ENCODE data around the gene ATP2A2. TPM values are rescaled to one million over a fixed set of nuclear protein-coding genes. Genes with fewer than 3 reads are reported as not detected.
A peak's percentile ranks its signal among the peaks of the same experiment; 100 is the strongest.
"Not testable (repeated sequence)": the region's sequence is repeated elsewhere in the genome, so short reads cannot be mapped to it uniquely, and the experiment has no call there.

ATP2A2 gene
- polyA plus RNA-seq (ENCODE audit: insufficient read length) = 174 TPM
- long read RNA-seq, donor 1, full-length matches to known transcripts = 2 of 2 reads
- long read RNA-seq, donor 1, partial matches to known transcripts = 0 of 2 reads
- long read RNA-seq, donor 1, other reads (novel, unspliced or antisense) = 0 of 2 reads
- long read RNA-seq, donor 2, full-length matches to known transcripts = 2 of 19 reads
- long read RNA-seq, donor 2, partial matches to known transcripts = 17 of 19 reads
- long read RNA-seq, donor 2, other reads (novel, unspliced or antisense) = 0 of 19 reads
- long read RNA-seq, donor 3, full-length matches to known transcripts = 4 of 14 reads
- long read RNA-seq, donor 3, partial matches to known transcripts = 10 of 14 reads
- long read RNA-seq, donor 3, other reads (novel, unspliced or antisense) = 0 of 14 reads
- long read RNA-seq, donor 4 = 0 reads
- long read RNA-seq, donor 5, full-length matches to known transcripts = 7 of 16 reads
- long read RNA-seq, donor 5, partial matches to known transcripts = 9 of 16 reads
- long read RNA-seq, donor 5, other reads (novel, unspliced or antisense) = 0 of 16 reads
- long read RNA-seq, donor 6, full-length matches to known transcripts = 4 of 17 reads
- long read RNA-seq, donor 6, partial matches to known transcripts = 13 of 17 reads
- long read RNA-seq, donor 6, other reads (novel, unspliced or antisense) = 0 of 17 reads
- long read RNA-seq, donor 7, full-length matches to known transcripts = 9 of 9 reads
- long read RNA-seq, donor 7, partial matches to known transcripts = 0 of 9 reads
- long read RNA-seq, donor 7, other reads (novel, unspliced or antisense) = 0 of 9 reads
- long read RNA-seq, donor 8, full-length matches to known transcripts = 4 of 4 reads
- long read RNA-seq, donor 8, partial matches to known transcripts = 0 of 4 reads
- long read RNA-seq, donor 8, other reads (novel, unspliced or antisense) = 0 of 4 reads

- DNase-seq = peak; percentile 91
These were observed at the start of gene ATP2A2 for GRCh38 chr12:110280779-110281548. TSS of gene ATP2A2 (plus strand) at chr12:110281247. CDS start at chr12:110281790, 543 bp downstream.

- DNase-seq = no peak
These were observed 47.7 kb upstream of the ATP2A2 start for GRCh38 chr12:110233212-110233903.

- DNase-seq = no peak
These were observed 46.7 kb upstream of the ATP2A2 start for GRCh38 chr12:110234331-110234751.

GRCh38 chr12:110234755-110235154 lies 46.3 kb upstream of the ATP2A2 start:
- no peak for DNase-seq

GRCh38 chr12:110235383-110235782 lies 45.7 kb upstream of the ATP2A2 start:
- DNase-seq = no peak

GRCh38 chr12:110243227-110243626 lies 37.8 kb upstream of the ATP2A2 start:
- DNase-seq = no peak

GRCh38 chr12:110244372-110244771 lies 36.7 kb upstream of the ATP2A2 start:
- DNase-seq = no peak

- no peak for DNase-seq
These were observed 36.2 kb upstream of the ATP2A2 start for GRCh38 chr12:110244829-110245228.

GRCh38 chr12:110245369-110245772 lies 35.7 kb upstream of the ATP2A2 start:
- DNase-seq = no peak

- DNase-seq = no peak
These were observed 34.3 kb upstream of the ATP2A2 start for GRCh38 chr12:110246636-110247339.

- DNase-seq = no peak
These were observed 33.5 kb upstream of the ATP2A2 start for GRCh38 chr12:110247340-110248095.

GRCh38 chr12:110248096-110248447 lies 33.0 kb upstream of the ATP2A2 start:
- no peak for DNase-seq

- DNase-seq = no peak
These were observed 31.9 kb upstream of the ATP2A2 start for GRCh38 chr12:110249105-110249504.

- no peak for DNase-seq
These were observed 31.3 kb upstream of the ATP2A2 start for GRCh38 chr12:110249716-110250225.

GRCh38 chr12:110251381-110251780 lies 29.7 kb upstream of the ATP2A2 start:
- no peak for DNase-seq

- no peak for DNase-seq
These were observed 28.3 kb upstream of the ATP2A2 start for GRCh38 chr12:110252716-110253115.

- no peak for DNase-seq
These were observed 27.9 kb upstream of the ATP2A2 start for GRCh38 chr12:110253176-110253575.

GRCh38 chr12:110254971-110255540 lies 26.0 kb upstream of the ATP2A2 start:
- no peak for DNase-seq

- not testable (repeated sequence) for DNase-seq
These were observed 25.1 kb upstream of the ATP2A2 start for GRCh38 chr12:110255890-110256456.
